Lung (tissue), 12 donors: Measurements from ENCODE around the gene GALT. TPM values are rescaled to one million over a fixed set of nuclear protein-coding genes. Genes with fewer than 3 reads are reported as not detected.
A peak's percentile ranks its signal among the peaks of the same experiment; 100 is the strongest.

Experiments
- ATAC-seq: fragments of 200-7000 bp; cut with Tn5 transposase; one replicate; pipeline ENCODE4 v1.9.1; 2020; ENCODE audit warnings: moderate number of reproducible peaks; ENCODE audit not compliant: insufficient read depth, low FRiP score
- DNase-seq, 3 donors: peaks; one replicate each; pipeline ENCODE4 v3.0.0-alpha.2; 2013 to 2017
- H3K27ac ChIP-seq, 2 donors: one replicate each; pipeline ENCODE4 v1.5.1; 2013; ENCODE audit warnings: mild to moderate bottlenecking in 2 of 2, moderate library complexity in 2 of 2, control low read depth in 1 of 2, inconsistent platforms in 1 of 2, low read depth in 1 of 2, low read length in 1 of 2
- H3K27me3 ChIP-seq, 3 donors: one replicate each; pipeline ENCODE4 v1.5.1; 2013; ENCODE audit warnings: low read length in 2 of 3; ENCODE audit not compliant: control insufficient read depth in 3 of 3, insufficient read depth in 3 of 3
- H3K36me3 ChIP-seq, 4 donors: one replicate each; pipeline ENCODE4 v1.5.1; 2013; ENCODE audit warnings: low read length in 4 of 4, mild to moderate bottlenecking in 1 of 4, moderate library complexity in 1 of 4; ENCODE audit not compliant: control insufficient read depth in 4 of 4, insufficient read depth in 4 of 4
- H3K4me1 ChIP-seq, 5 donors: one replicate each; pipeline ENCODE4 v1.5.1; 2013; ENCODE audit warnings: low read length in 5 of 5, mild to moderate bottlenecking in 2 of 5, moderate library complexity in 1 of 5; ENCODE audit not compliant: control insufficient read depth in 5 of 5, insufficient read depth in 5 of 5
- H3K4me3 ChIP-seq: one replicate; pipeline ENCODE4 v1.5.1; 2013; ENCODE audit warnings: mild to moderate bottlenecking, control low read depth, moderate library complexity
- H3K9ac ChIP-seq, 2 donors: one replicate each; pipeline ENCODE4 v1.5.1; 2013; ENCODE audit warnings: low read length in 2 of 2, control low read depth in 1 of 2; ENCODE audit not compliant: insufficient read depth in 1 of 2
- H3K9me3 ChIP-seq, 4 donors: one replicate each; pipeline ENCODE4 v1.5.1; 2013; ENCODE audit warnings: low read length in 3 of 4, mild to moderate bottlenecking in 1 of 4, moderate library complexity in 1 of 4; ENCODE audit not compliant: control insufficient read depth in 4 of 4, insufficient read depth in 3 of 4
- CTCF ChIP-seq: IDR thresholded peaks from 2 replicates; pipeline ENCODE4 v1.5.1; 2012; ENCODE audit warnings: mild to moderate bottlenecking; ENCODE audit errors: control extremely low read depth, extremely low read depth
- WGBS, 2 donors: extraction: QIAGEN DNeasy Blood & Tissue Kit; methylation state at CpG; one replicate each; pipeline ENCODE4 v1.1.7; 2013; 5-methylcytosine and 5-hydroxymethylcytosine counted together
- polyA plus RNA-seq, 2 donors: library from polyadenylated mRNA; stranded (reverse); fragments of 200-250 nt; gene quantifications; one replicate each; pipeline ENCODE4 v1.2.1, GENCODE V29; 2013
- total RNA-seq, 2 donors: library from RNA; depleted of rRNA in 1 of 2; stranded (reverse); fragments of >200 nt in 1 of 2; gene quantifications; one replicate each; pipeline ENCODE4 v1.2.1, GENCODE V29; 2014 to 2021
- donor health status: control.
- donor health status: control.
- donor health status: Bipolar disorder and iron deficiency.
- donor health status: healthy.
- donor health status: DM: yes; HTN: yes; CAD: no.

Gene GALT
- total and polyA plus RNA-seq, 4 donors: 23.9 to 53.0 (median 41.4) TPM

DNA sequence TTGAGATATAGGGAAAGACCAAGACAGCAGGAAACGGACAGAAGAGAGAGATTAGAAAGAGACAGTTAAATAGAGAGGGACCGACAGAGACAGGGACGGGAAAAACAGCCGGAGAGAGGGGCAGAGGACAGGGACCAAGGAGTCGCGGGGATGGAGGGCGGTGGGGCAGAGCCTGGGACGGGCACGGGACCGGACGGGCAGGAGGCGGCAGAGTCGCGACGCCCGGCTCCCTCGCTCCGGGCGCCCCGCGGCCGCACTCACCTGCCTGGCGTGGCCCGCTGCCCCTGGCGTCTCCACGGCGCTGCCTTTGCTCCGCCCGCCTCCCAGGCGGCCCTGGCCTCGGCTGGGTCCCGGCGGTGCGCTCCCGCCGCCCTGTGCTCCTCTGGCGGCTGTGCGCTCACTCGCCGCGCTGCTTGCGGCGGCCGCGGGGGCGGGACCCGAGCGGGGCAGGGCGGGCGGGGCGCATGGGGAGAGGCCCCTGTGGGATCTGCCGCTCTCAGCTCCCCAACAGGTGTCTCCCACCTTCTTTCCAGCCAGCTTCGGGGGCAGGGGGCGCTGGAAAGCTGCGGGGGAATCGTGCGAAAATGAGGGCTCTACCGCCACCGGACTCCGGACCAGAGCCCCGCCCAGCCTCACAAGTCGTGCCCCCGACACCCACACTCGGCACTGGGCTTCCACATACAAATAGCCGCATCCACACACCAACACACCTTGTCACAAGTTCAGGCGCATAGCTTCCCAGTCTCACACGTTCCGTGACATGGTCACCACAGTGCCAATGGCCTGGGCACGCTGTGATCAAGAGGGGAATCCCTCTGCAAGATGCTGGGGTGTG is 17.6 kb upstream of the GALT start, which contains the start of gene ARID3C:
TSS of gene ARID3C (minus strand) at position 411 of the 835 bp plus-strand sequence. CDS start 1,052 bp downstream, outside the sequence.
- peaks cover 7 to 78% (median 70%) of the 10 kb centered on the region in 3 donors for H3K27me3 ChIP-seq
- H3K27ac ChIP-seq: no peak within 1 kb of the TSS
- H3K4me1 ChIP-seq: peaks cover 0 to 8% (median 6%) of the 10 kb centered on the region in 5 donors
- ATAC-seq (peak; percentile 71), DNase-seq (peak in 1 of 3 donors; percentile 23)
- H3K9ac ChIP-seq: no peak within 1 kb of the TSS
- H3K9me3 ChIP-seq: peaks cover 0 to 2% (median 0%) of the 10 kb centered on the region in 4 donors
- H3K4me3 ChIP-seq: no peak within 1 kb of the TSS
- WGBS, 2 donors: 1 to 2% methylated on average over 44 to 69 of the region's 69 CpGs
- no peaks in the 10 kb centered on the region for H3K36me3 ChIP-seq
- TF ChIP-seq CTCF: no peak

GRCh38 chr9:34629491-34629808 is 17.0 kb upstream of the GALT start:
- ATAC-seq (no peak), DNase-seq (no peak)
- peaks cover 5 to 72% (median 65%) of the 10 kb centered on the region in 3 donors for H3K27me3 ChIP-seq
- TF ChIP-seq CTCF: no peak
- no peak overlapping the region for H3K27ac ChIP-seq
- H3K4me3 ChIP-seq: no peak overlapping the region
- H3K36me3 ChIP-seq: no peaks in the 10 kb centered on the region
- peaks cover 0 to under 1% (median 0%) of the 10 kb centered on the region in 4 donors for H3K9me3 ChIP-seq
- H3K9ac ChIP-seq: no peak overlapping the region
- 26% methylated on average over 5 of the region's 5 CpGs for WGBS, 2 donors
- peaks cover 0 to 8% (median 6%) of the 10 kb centered on the region in 5 donors for H3K4me1 ChIP-seq

DNA sequence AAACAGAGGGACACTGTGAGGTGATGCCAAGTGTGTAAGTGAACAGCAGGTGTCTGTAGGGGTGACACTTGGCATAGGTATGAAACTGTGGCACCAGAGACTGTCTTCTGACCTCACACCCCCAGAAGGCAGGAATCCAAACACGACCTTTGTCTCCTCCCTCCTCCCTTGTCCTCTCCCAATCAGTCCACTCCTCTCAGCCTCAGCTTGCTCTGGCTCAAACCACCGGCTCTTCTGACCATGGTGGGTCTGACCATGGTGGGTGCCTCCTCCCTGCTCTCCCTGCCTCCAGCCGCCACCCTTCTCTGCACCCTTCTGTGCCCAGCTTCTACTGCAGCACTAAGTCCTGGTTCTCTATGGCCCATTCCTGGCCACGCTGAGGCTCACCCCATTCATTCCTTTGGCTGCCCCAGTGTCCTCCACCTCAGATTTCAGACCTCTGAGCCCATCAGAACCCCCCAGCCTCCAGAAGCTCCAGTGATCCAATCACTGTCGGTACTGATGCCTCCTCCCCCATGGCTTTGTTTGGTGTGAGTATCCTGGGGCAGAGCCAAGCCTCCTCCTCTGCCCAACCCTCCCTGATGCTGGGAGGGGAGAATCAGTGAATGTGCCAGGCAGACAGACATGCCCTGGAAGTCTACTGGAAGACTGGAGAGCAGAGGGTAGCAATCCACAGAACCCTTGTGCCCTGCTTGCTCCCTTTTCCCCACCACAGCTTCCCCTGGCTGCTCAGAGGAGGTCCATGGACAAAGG is 15.9 kb upstream of the GALT start:
- 34 to 42% methylated on average over 5 of the region's 5 CpGs for WGBS, 2 donors
- H3K9ac ChIP-seq: no peak overlapping the region
- no peak for TF ChIP-seq CTCF

More for the DNA sequence above, 15.9 kb upstream of the GALT start:
- Histone ChIP-seq H3K27me3 (peaks cover 3 to 61% (median 53%) of the 10 kb centered on the region in 3 donors), H3K36me3 (peaks cover 0 to 7% (median 3%) of the 10 kb centered on the region in 4 donors), H3K4me3 (no peak overlapping the region), H3K27ac (no peak overlapping the region), H3K4me1 (peaks cover 0 to 8% (median 6%) of the 10 kb centered on the region in 5 donors), H3K9me3 (no peaks in the 10 kb centered on the region)
- ATAC-seq (no peak), DNase-seq (no peak)
